Suprapubic skin (tissue), 3 donors: Measurements from ENCODE around the gene MCL1.

ENCODE experiments used
- EP300 ChIP-seq: sonication (generic); formaldehyde crosslinking; IDR thresholded peaks from one replicate; pipeline ENCODE4 v1.6.1; 2017; ENCODE audit warnings: antibody characterized with exemption
- TF ChIP-seq, protein P1 (sequence below), 2 donors: fragments of 200-600 bp in 1 of 2; fragments of 450-650 bp in 1 of 2; sonication (generic) in 1 of 2; IDR thresholded peaks; one replicate each; pipeline ENCODE4 v1.5.1; 2016 to 2019; ENCODE audit warnings: antibody characterized with exemption in 2 of 2, mild to moderate bottlenecking in 1 of 2, moderate library complexity in 1 of 2

DNA sequence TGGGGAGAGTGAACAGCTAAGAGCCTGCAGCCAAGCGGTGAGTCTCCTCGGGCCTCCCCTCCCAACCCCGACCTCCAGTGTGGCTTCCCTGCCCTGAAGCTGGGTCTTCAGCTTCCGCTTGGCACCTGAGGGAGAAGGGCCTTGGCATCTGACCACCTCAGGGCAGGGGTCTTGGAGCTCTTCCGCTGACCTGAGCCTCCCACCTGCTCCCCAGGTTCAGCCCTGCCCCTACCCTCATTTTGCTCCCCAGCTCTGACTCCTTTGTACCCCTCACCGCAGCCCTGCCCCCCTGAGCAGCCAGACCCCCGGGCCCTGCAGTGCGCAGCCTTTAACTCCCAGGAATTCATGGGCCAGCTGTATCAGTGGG, 25.3 kb downstream of the MCL1 start:
- TF ChIP-seq, protein P1, sequence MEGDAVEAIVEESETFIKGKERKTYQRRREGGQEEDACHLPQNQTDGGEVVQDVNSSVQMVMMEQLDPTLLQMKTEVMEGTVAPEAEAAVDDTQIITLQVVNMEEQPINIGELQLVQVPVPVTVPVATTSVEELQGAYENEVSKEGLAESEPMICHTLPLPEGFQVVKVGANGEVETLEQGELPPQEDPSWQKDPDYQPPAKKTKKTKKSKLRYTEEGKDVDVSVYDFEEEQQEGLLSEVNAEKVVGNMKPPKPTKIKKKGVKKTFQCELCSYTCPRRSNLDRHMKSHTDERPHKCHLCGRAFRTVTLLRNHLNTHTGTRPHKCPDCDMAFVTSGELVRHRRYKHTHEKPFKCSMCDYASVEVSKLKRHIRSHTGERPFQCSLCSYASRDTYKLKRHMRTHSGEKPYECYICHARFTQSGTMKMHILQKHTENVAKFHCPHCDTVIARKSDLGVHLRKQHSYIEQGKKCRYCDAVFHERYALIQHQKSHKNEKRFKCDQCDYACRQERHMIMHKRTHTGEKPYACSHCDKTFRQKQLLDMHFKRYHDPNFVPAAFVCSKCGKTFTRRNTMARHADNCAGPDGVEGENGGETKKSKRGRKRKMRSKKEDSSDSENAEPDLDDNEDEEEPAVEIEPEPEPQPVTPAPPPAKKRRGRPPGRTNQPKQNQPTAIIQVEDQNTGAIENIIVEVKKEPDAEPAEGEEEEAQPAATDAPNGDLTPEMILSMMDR (IDR thresholded peaks at IDR 0.05), result no peak
- no peak for TF ChIP-seq EP300
